SU-DHL-6 (cell line): ENCODE measurements around the gene TALDO1.

Source experiments
- H2AFZ ChIP-seq: fragments of 200-600 bp; sonication (generic); 2 replicates; pipeline ENCODE4 v1.6.1; 2014; ENCODE audit warnings: low read depth, mild to moderate bottlenecking, moderate library complexity, mixed read lengths, antibody characterized with exemption, low read length; ENCODE audit not compliant: severe bottlenecking
- H3F3A ChIP-seq: fragments of 200-600 bp; shearing (Covaris generic); 2 replicates; pipeline ENCODE4 v1.6.0; 2016; ENCODE audit warnings: antibody characterized with exemption, mild to moderate bottlenecking; ENCODE audit not compliant: insufficient read depth
- H3K27ac ChIP-seq: fragments of 200-600 bp; sonication (generic); 2 replicates; pipeline ENCODE4 v1.5.1; 2016; ENCODE audit warnings: low read depth, mild to moderate bottlenecking, low read length, moderate library complexity, mixed read lengths
- H3K27me3 ChIP-seq: fragments of 200-600 bp; sonication (generic), shearing (Covaris generic); 2 replicates; pipeline ENCODE4 v1.6.0; 2014; ENCODE audit warnings: mild to moderate bottlenecking, low read length
- H3K36me3 ChIP-seq: fragments of 200-600 bp; sonication (generic); 2 replicates; pipeline ENCODE4 v1.6.1; 2014; ENCODE audit warnings: mild to moderate bottlenecking, low read length, mixed read lengths
- H3K4me2 ChIP-seq: fragments of 300-600, 200-600 bp; shearing (Covaris generic), sonication (generic); 2 replicates; pipeline ENCODE4 v1.6.0; 2014; ENCODE audit warnings: low read length, low read depth, mild to moderate bottlenecking; ENCODE audit not compliant: poor library complexity, severe bottlenecking
- H3K4me3 ChIP-seq: fragments of 200-600 bp; sonication (generic); 2 replicates; pipeline ENCODE4 v1.5.1; 2014; ENCODE audit warnings: antibody characterized with exemption, low read length, mild to moderate bottlenecking, mixed read lengths; ENCODE audit not compliant: insufficient read depth, poor library complexity, severe bottlenecking
- H3K79me2 ChIP-seq: fragments of 200-600 bp; sonication (generic); 2 replicates; pipeline ENCODE4 v1.6.1; 2014; ENCODE audit warnings: mild to moderate bottlenecking, low read length, moderate library complexity; ENCODE audit not compliant: insufficient read depth
- H3K9ac ChIP-seq: fragments of 200-600 bp; sonication (generic); 2 replicates; pipeline ENCODE4 v1.7.0; 2014; ENCODE audit warnings: mild to moderate bottlenecking, low read length
- H3K9me2 ChIP-seq: fragments of 200-600 bp; sonication (generic); replicated peaks from 2 replicates; pipeline ENCODE4 v1.6.1; 2014; ENCODE audit warnings: low read length; ENCODE audit not compliant: insufficient read depth
- H3K9me3 ChIP-seq: fragments of 200-600 bp; sonication (generic); 2 replicates; pipeline ENCODE4 v1.6.1; 2014; ENCODE audit warnings: low read length, mixed read lengths; ENCODE audit not compliant: insufficient read depth
- H4K20me1 ChIP-seq: fragments of 200-600 bp; sonication (generic); 2 replicates; pipeline ENCODE4 v1.6.1; 2014; ENCODE audit warnings: low read depth, mild to moderate bottlenecking, antibody characterized with exemption, low read length, moderate library complexity, mixed read lengths
- CTCF ChIP-seq: fragments of 200-600 bp; sonication (generic); IDR thresholded peaks from one replicate; pipeline ENCODE4 v1.5.1; 2017; ENCODE audit warnings: antibody characterized with exemption, mild to moderate bottlenecking, low read length, moderate library complexity; ENCODE audit not compliant: insufficient read depth, poor library complexity, severe bottlenecking
- EZH2phosphoT487 ChIP-seq: fragments of 200-600 bp; sonication (generic), shearing (Covaris generic); conservative IDR thresholded peaks from 2 replicates; pipeline ENCODE4 v1.6.1; 2018; ENCODE audit warnings: mild to moderate bottlenecking, antibody characterized with exemption, low read length, moderate library complexity, mixed read lengths

TALDO1 gene

GRCh38 chr11:812390-812789 is 65.1 kb downstream of the TALDO1 start:
- H3K9ac ChIP-seq, result no peak overlapping the region
- peaks cover 25% of the 10 kb centered on the region for H3K36me3 ChIP-seq
- TF ChIP-seq CTCF (no peak), EZH2phosphoT487 (no peak)
- no peaks in the 10 kb centered on the region for H3K9me2 ChIP-seq
- H2AFZ ChIP-seq, result no peak overlapping the region
- no peaks in the 10 kb centered on the region for H3K9me3 ChIP-seq
- H3K27me3 ChIP-seq, result no peaks in the 10 kb centered on the region
- peaks cover 10% of the 10 kb centered on the region; the same call in 1 of the 2 replicates for H4K20me1 ChIP-seq
- H3K4me2 ChIP-seq, result no peak overlapping the region
- H3F3A ChIP-seq, result peaks cover 53% of the 10 kb centered on the region
- H3K79me2 ChIP-seq, result peaks cover 36% of the 10 kb centered on the region
- H3K4me3 ChIP-seq, result no peak overlapping the region
- no peak overlapping the region for H3K27ac ChIP-seq

GRCh38 chr11:813072-813455 is 65.8 kb downstream of the TALDO1 start:
- Histone ChIP-seq H3K9ac (no peak overlapping the region), H3K9me3 (no peaks in the 10 kb centered on the region), H3F3A (peaks cover 48% of the 10 kb centered on the region), H3K4me3 (no peak overlapping the region), H4K20me1 (peaks cover 10% of the 10 kb centered on the region; the same call in 1 of the 2 replicates), H3K4me2 (no peak overlapping the region), H2AFZ (no peak overlapping the region), H3K9me2 (no peaks in the 10 kb centered on the region), H3K27me3 (no peaks in the 10 kb centered on the region), H3K36me3 (peaks cover 25% of the 10 kb centered on the region), H3K79me2 (peaks cover 32% of the 10 kb centered on the region), H3K27ac (no peak overlapping the region)
- TF ChIP-seq CTCF (no peak), EZH2phosphoT487 (no peak)

GRCh38 chr11:813456-814096 is 66.3 kb downstream of the TALDO1 start:
- Histone ChIP-seq H3K27me3 (no peaks in the 10 kb centered on the region), H3K4me2 (no peak overlapping the region), H3K79me2 (peaks cover 27% of the 10 kb centered on the region), H3K9me2 (no peaks in the 10 kb centered on the region), H3F3A (peaks cover 43% of the 10 kb centered on the region), H3K4me3 (no peak overlapping the region), H3K27ac (no peak overlapping the region), H3K36me3 (peaks cover 25% of the 10 kb centered on the region), H2AFZ (no peak overlapping the region), H4K20me1 (peaks cover 10% of the 10 kb centered on the region; the same call in 1 of the 2 replicates), H3K9me3 (no peaks in the 10 kb centered on the region), H3K9ac (no peak overlapping the region)
- no peak for TF ChIP-seq EZH2phosphoT487
- TF ChIP-seq CTCF, result no peak
